Activated CD8-positive, alpha-beta memory T cell treated with anti-CD3 and anti-CD28 coated beads for 36 hours (primary cell): ENCODE measurements around the gene AKIRIN1. TPM values are rescaled to one million over a fixed set of nuclear protein-coding genes. Genes with fewer than 3 reads are reported as not detected.
"Not testable (repeated sequence)": the region's sequence is repeated elsewhere in the genome, so short reads cannot be mapped to it uniquely, and the experiment has no call there.

Experiments used
- CTCF ChIA-PET: fragments of 350-600 bp; sonication (Branson Sonifier 250); formaldehyde crosslinking; loops from one replicate; lab custom pipeline; 2021; ENCODE audit warnings: antibody characterized with exemption; lab: Charles Lee
- POLR2A ChIA-PET: fragments of 350-600 bp; sonication (Branson Sonifier 250); formaldehyde crosslinking; loops from one replicate; lab custom pipeline; 2021; ENCODE audit warnings: antibody characterized with exemption; lab: Charles Lee
- total RNA-seq, 2 experiments: library from RNA; stranded (reverse); gene quantifications; one replicate each; pipeline ENCODE4 v1.2.3, GENCODE V29; 2021

Gene AKIRIN1
- total RNA-seq, 2 experiments from 2014 or later = 66.7 to 72.3 TPM

GRCh38 chr1:39026051-39026865 lies 35.2 kb downstream of the AKIRIN1 start, which contains the start of gene NDUFS5:
Gene NDUFS5 (plus strand): TSS chr1:39026350. CDS start chr1:39028725, 2,375 bp downstream.
- ChIA-PET POLR2A (interaction anchor here (0.7 to 2.2 kb wide), 7 partner anchors 18 to 173 kb away, joined by 3 to 10 read pairs (median 6); partner anchors contain the start of gene RRAGC), CTCF (interaction anchor here (1.2 to 2.1 kb wide), 2 partner anchors 20 to 34 kb away, joined by 3 to 8 read pairs; no protein-coding TSS in a partner anchor)

- ChIA-PET CTCF (interaction anchor here (0.7 to 1.2 kb wide), 2 partner anchors 35 to 924 kb away, joined by 3 read pairs; no protein-coding TSS in a partner anchor), POLR2A (interaction anchor here (0.6 to 2.2 kb wide), 9 partner anchors 19 to 277 kb away, joined by 3 to 10 read pairs (median 6); partner anchors contain the start of gene RRAGC)
These were observed 35.9 kb downstream of the AKIRIN1 start for GRCh38 chr1:39026866-39027507.

- POLR2A ChIA-PET = no interaction called here
- CTCF ChIA-PET = no interaction called here
These were observed 43.1 kb downstream of the AKIRIN1 start for GRCh38 chr1:39034114-39034654.

- ChIA-PET POLR2A (no interaction called here), CTCF (no interaction called here)
These were observed 45.6 kb downstream of the AKIRIN1 start for GRCh38 chr1:39036678-39037077.

- CTCF ChIA-PET = interaction anchor here (0.6 kb wide), 1 partner anchor 126 kb away, joined by 3 read pairs; no protein-coding TSS in a partner anchor
- POLR2A ChIA-PET = no interaction called here
These were observed 52.4 kb downstream of the AKIRIN1 start for GRCh38 chr1:39043513-39043912.

GRCh38 chr1:39044762-39045161 lies 53.7 kb downstream of the AKIRIN1 start:
- POLR2A ChIA-PET = no interaction called here
- CTCF ChIA-PET = no interaction called here

- ChIA-PET POLR2A (no interaction called here), CTCF (no interaction called here)
These were observed 54.2 kb downstream of the AKIRIN1 start for GRCh38 chr1:39045231-39045630.

- ChIA-PET CTCF (interaction anchor here (1.7 kb wide), 1 partner anchor 45 kb away, joined by 5 read pairs; no protein-coding TSS in a partner anchor), POLR2A (no interaction called here)
These were observed 55.6 kb downstream of the AKIRIN1 start for GRCh38 chr1:39046613-39047210.

GRCh38 chr1:39047374-39048229 lies 56.5 kb downstream of the AKIRIN1 start:
- POLR2A ChIA-PET = interaction anchor here (0.5 kb wide), 1 partner anchor 556 kb away, joined by 3 read pairs; no protein-coding TSS in a partner anchor
- CTCF ChIA-PET = interaction anchor here (1.7 kb wide), 1 partner anchor 44 kb away, joined by 5 read pairs; no protein-coding TSS in a partner anchor

GRCh38 chr1:39048745-39049370 lies 57.8 kb downstream of the AKIRIN1 start:
- CTCF ChIA-PET = interaction anchor here (0.6 kb wide), 1 partner anchor 356 kb away, joined by 3 read pairs; no protein-coding TSS in a partner anchor
- POLR2A ChIA-PET = no interaction called here

- POLR2A ChIA-PET = no interaction called here
- CTCF ChIA-PET = no interaction called here
These were observed 58.9 kb downstream of the AKIRIN1 start for GRCh38 chr1:39050001-39050400.

GRCh38 chr1:39051193-39051850 lies 60.2 kb downstream of the AKIRIN1 start:
- CTCF ChIA-PET = not testable (repeated sequence)
- POLR2A ChIA-PET = interaction anchor here (0.7 kb wide), 1 partner anchor 88 kb away, joined by 5 read pairs; no protein-coding TSS in a partner anchor

- POLR2A ChIA-PET = interaction anchor here (0.7 kb wide), 1 partner anchor 88 kb away, joined by 5 read pairs; no protein-coding TSS in a partner anchor
These were observed 60.9 kb downstream of the AKIRIN1 start for GRCh38 chr1:39051956-39052355.

GRCh38 chr1:39055213-39055710 lies 64.2 kb downstream of the AKIRIN1 start:
- CTCF ChIA-PET, POLR2A ChIA-PET: not testable (repeated sequence)

More at GRCh38 chr1:39051956-39052355, 60.9 kb downstream of the AKIRIN1 start:
- CTCF ChIA-PET = no interaction called here
